Colonic mucosa (tissue), 4 donors: ENCODE data around the gene RBFA. TPM values are rescaled to one million over a fixed set of nuclear protein-coding genes. Genes with fewer than 3 reads are reported as not detected.
"Not testable (repeated sequence)": the region's sequence is repeated elsewhere in the genome, so short reads cannot be mapped to it uniquely, and the experiment has no call there.

Source experiments
- DNase-seq: peaks from one replicate; pipeline ENCODE4 v3.0.0-alpha.2; 2020
- H3K27ac ChIP-seq: fragments of 200-600 bp; one replicate; pipeline ENCODE4 v1.8.0; 2021
- H3K27me3 ChIP-seq: fragments of 200-600 bp; one replicate; pipeline ENCODE4 v1.8.0; 2021
- H3K36me3 ChIP-seq: fragments of 200-600 bp; one replicate; pipeline ENCODE4 v1.8.0; 2021
- H3K4me1 ChIP-seq: fragments of 200-600 bp; one replicate; pipeline ENCODE4 v1.8.0; 2021; ENCODE audit warnings: mild to moderate bottlenecking
- H3K4me3 ChIP-seq: fragments of 200-600 bp; one replicate; pipeline ENCODE4 v1.8.0; 2021
- H3K9ac ChIP-seq, 2 donors: one replicate each; pipeline ENCODE4 v1.7.0; 2013; ENCODE audit warnings: control low read depth in 2 of 2, low read depth in 2 of 2, low read length in 2 of 2
- H3K9me3 ChIP-seq: fragments of 200-600 bp; one replicate; pipeline ENCODE4 v1.8.0; 2021
- intact Hi-C: fragments of 100-400 bp; cut with DNase I; formaldehyde crosslinking; loops from one replicate; pipeline ENCODE4 v1.14.1; 2022
- total RNA-seq, 2 donors: library from RNA; stranded (reverse); fragmentation: NEBNext Ultra II Directional in 1 of 2; extraction: Animal tissue kit (Norgen Biotek cat#: 25700) in 1 of 2; gene quantifications; one replicate each; pipeline ENCODE4 v1.2.1, GENCODE V29; 2021
- TF ChIP-seq, protein P1 (sequence below): fragments of 200-600 bp; IDR thresholded peaks from one replicate; pipeline ENCODE4 v1.8.0; 2022; ENCODE audit warnings: antibody characterized with exemption, mild to moderate bottlenecking
- donor health status: healthy.
- donor health status: DM: no; HTN: no; CAD: no.
- donor health status: DM: no; HTN: no; CAD: no.

Gene RBFA
- total RNA-seq, 2 donors from 2014 or later = 16.3 to 18.4 TPM

DNA sequence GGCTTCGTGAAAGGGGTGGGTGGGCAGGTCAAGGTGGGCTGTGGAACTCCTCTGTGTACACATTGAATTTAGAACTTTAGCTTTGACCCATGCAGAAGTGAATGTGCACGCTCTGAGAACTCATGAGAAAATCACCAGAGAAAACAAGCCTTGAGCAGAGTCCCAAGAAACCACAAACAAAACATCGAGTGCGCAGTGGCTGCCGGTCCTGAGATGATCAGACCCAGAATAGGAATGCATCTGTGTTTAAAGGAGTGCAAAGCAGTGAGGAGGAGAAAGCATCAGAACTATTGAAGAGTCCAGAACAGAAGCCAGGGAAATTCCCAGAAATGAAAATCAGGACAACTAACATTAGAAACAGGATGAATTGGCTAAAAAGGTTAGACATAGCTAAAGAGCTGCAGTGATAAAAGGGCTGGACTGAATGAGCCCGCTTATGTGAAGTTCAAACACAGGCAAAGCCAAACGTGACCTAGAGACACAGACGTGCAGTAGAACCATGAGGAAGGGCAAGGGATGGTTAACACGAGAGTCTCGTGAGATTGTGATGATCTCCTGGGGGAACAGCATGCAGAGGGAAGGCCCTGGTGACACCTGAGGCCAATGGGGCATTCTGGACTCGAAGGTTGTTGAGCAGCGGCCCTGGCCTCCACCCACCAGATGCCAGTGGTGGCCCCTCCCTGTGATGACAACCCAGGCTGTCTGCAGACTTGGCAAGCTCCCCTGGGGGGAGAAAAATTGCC lies 29.5 kb upstream of the RBFA start:
- DNase-seq = no peak
- no peak overlapping the region for H3K4me3 ChIP-seq
- H3K27me3 ChIP-seq = no peaks in the 10 kb centered on the region
- no peaks in the 10 kb centered on the region for H3K36me3 ChIP-seq
- intact Hi-C loops = no loop called here
- no peak overlapping the region for H3K27ac ChIP-seq
- H3K9ac ChIP-seq = no peak overlapping the region
- no peaks in the 10 kb centered on the region for H3K4me1 ChIP-seq
- TF ChIP-seq, protein P1, sequence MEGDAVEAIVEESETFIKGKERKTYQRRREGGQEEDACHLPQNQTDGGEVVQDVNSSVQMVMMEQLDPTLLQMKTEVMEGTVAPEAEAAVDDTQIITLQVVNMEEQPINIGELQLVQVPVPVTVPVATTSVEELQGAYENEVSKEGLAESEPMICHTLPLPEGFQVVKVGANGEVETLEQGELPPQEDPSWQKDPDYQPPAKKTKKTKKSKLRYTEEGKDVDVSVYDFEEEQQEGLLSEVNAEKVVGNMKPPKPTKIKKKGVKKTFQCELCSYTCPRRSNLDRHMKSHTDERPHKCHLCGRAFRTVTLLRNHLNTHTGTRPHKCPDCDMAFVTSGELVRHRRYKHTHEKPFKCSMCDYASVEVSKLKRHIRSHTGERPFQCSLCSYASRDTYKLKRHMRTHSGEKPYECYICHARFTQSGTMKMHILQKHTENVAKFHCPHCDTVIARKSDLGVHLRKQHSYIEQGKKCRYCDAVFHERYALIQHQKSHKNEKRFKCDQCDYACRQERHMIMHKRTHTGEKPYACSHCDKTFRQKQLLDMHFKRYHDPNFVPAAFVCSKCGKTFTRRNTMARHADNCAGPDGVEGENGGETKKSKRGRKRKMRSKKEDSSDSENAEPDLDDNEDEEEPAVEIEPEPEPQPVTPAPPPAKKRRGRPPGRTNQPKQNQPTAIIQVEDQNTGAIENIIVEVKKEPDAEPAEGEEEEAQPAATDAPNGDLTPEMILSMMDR = no peak
- no peaks in the 10 kb centered on the region for H3K9me3 ChIP-seq

DNA sequence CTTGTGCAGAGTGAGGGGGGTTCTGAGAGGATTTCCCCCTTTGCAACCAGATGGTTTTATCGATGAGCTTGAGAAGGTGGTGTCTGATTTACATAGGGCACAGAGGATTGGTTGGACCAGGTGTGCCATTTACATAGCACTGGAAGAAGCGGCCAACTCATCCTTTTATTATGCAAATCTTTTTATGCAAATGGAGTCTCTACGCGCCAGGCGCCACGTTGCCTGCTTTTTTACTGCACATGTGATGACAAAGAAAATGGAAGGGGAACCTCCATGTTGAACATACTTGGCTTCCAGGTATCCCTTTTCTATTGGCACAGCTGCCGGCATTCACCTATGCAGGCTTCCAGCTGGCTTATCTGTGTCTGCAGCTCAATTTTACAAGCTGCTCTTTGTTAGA lies 27.5 kb upstream of the RBFA start:
- Histone ChIP-seq H3K9ac (no peak overlapping the region), H3K36me3 (no peaks in the 10 kb centered on the region), H3K4me3 (no peak overlapping the region), H3K27ac (no peak overlapping the region), H3K27me3 (no peaks in the 10 kb centered on the region), H3K9me3 (no peaks in the 10 kb centered on the region), H3K4me1 (no peaks in the 10 kb centered on the region)
- no peak for DNase-seq
- TF ChIP-seq, protein P1 = no peak
- intact Hi-C loops = no loop called here

DNA sequence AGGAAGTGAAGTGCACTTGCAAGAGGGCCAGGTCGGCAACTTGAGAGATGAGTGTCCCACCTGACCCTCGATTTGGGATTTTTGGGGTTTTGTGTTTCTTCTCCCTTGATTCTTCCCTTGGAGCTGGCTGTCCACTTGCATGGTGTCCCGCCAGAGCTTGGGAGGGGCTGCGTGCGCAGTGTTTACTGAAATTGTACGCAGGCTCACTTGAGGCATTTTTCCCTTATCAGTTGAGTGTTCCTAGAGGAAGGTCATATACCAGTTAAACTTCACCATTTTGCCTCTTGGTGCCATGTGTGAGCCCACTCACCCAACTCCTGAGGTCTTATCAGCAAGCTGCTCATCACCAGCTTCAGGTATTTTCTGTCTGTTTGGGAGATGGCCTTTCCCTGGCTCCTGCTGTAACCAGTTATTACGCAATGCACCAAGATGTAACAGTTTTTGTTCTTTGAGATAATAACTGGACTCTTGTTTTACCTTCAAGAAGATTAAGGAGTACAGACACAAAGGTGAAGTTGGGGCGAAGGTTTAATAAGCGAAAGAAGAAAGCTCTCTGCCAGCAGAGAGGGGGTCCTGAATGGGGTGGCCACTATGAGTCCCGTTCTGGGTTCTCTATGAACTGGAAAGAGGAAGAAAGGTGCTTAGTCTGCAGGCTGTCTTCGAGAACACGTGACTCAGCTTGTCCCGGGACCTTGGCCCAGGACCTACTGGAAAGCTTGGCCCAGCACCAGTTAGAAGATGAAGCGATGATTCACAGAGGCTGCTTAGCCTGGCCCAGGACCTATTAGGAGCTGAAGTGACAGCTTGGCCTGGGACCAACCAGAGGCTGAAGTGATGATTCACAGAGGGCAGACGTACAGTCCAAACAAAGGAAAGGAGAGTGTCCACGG lies 24.3 kb upstream of the RBFA start:
- TF ChIP-seq, protein P1 = no peak
- DNase-seq = no peak
- H3K27ac ChIP-seq = no peak overlapping the region
- no peaks in the 10 kb centered on the region for H3K27me3 ChIP-seq
- H3K36me3 ChIP-seq = no peaks in the 10 kb centered on the region
- intact Hi-C loops = no loop called here
- no peaks in the 10 kb centered on the region for H3K9me3 ChIP-seq
- no peak overlapping the region for H3K9ac ChIP-seq
- no peak overlapping the region for H3K4me3 ChIP-seq
- H3K4me1 ChIP-seq = no peaks in the 10 kb centered on the region

DNA sequence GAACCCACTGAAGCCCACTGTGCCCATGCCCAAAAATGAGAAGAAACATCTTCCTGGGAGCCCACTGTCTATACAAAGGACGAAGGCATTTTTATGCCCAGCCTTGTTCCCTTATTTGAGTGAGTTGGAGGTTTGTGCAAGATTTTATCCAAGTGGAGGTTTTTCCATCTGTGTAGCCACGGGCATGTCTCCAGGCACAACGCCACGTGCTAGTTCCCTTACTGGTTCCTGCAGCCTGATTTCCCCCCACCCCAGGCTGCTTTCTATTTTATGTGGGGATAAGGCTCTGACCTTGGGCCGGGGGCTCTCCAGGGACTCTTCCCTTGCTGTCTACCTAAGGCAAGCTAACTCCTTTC lies 23.7 kb upstream of the RBFA start:
- no peaks in the 10 kb centered on the region for H3K4me1 ChIP-seq
- no peaks in the 10 kb centered on the region for H3K27me3 ChIP-seq
- H3K9ac ChIP-seq = no peak overlapping the region
- no peaks in the 10 kb centered on the region for H3K9me3 ChIP-seq
- no peak overlapping the region for H3K27ac ChIP-seq
- no peak overlapping the region for H3K4me3 ChIP-seq
- TF ChIP-seq, protein P1 = no peak
- H3K36me3 ChIP-seq = no peaks in the 10 kb centered on the region
- intact Hi-C loops = no loop called here
- DNase-seq = no peak

DNA sequence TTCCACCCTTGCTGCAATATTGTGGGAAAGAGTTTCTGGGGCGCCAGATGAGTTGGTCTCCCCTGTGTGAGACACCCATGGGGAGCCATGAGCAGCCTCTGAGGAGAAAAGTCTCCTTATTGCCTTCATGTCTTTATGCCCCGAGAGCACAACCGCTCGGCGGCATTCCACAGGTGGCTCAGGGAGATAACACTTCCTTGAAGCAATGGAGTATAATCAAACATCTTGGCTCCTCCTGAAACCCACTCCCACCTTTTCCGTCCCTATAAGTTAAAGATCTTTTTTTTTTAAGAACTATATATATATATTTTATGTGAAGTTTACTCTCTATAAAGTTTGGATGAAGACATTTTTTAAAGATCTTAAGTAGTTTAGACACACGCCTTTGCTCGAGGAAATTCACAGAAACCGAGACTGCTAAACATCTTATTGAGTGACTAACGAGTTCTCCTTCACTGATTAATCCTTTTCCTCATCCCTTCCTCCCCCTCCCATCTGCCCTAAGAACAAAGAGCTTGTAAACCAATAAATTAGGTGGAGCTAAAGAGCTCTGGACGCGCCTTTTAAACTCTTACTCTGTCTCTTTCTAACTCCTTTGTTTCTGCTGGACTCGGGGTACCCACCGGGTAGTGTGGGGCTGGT lies 22.6 kb upstream of the RBFA start:
- H3K27me3 ChIP-seq, DNase-seq, H3K4me1 ChIP-seq, H3K27ac ChIP-seq, H3K9me3 ChIP-seq, H3K9ac ChIP-seq, H3K4me3 ChIP-seq, H3K36me3 ChIP-seq, intact Hi-C loops: not testable (repeated sequence)
